HG02759 (cell line): ENCODE measurements around the gene SLC20A1.
"Not testable (repeated sequence)": the region's sequence is repeated elsewhere in the genome, so short reads cannot be mapped to it uniquely, and the experiment has no call there.

Source experiments
- ATAC-seq: cut with Tn5 transposase; IDR thresholded peaks from one replicate; pipeline ENCODE4 v1.9.1; 2021; ENCODE audit warnings: mild to moderate bottlenecking, moderate library complexity; ENCODE audit not compliant: unreplicated experiment

The SLC20A1 gene

DNA sequence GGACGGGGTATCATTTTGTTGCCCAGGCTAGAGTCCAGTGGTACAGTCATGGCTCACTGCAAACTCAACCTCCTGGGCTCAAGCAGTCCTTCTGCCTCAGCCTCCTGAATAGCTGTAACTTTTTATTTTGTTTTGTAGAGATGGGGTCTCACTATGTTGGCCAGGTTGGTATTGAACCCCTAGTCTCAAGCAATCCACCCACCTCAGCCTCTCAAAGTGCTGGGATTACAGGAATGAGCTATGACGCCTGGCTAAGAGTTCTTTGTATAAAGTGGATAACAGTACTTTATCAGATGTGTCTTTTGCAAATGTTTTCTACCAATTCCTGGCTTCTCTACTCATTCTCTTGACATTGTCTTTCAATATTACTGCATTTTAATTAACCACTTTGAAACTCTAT is 57.9 kb downstream of the SLC20A1 start:
- no peak for ATAC-seq

DNA sequence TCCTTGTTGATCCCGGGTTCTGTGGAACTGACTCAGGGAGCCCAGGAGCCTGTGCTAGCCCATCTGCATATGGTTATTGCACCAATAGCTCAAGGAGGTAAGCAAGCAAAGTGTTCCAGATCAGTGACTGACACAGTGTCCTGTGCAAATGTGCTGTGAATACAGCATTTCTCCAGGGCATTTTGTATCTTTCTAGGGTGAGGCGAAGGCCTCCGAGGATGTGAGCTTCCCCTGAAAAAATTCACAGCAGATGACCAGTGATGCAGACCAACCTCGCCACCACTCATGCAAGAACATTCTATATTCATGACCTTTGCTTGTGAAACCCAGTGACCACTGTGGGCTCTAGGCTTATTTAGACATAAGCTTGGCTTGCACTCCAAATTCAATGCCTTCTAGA is 59.8 kb downstream of the SLC20A1 start:
- ATAC-seq: no peak

DNA sequence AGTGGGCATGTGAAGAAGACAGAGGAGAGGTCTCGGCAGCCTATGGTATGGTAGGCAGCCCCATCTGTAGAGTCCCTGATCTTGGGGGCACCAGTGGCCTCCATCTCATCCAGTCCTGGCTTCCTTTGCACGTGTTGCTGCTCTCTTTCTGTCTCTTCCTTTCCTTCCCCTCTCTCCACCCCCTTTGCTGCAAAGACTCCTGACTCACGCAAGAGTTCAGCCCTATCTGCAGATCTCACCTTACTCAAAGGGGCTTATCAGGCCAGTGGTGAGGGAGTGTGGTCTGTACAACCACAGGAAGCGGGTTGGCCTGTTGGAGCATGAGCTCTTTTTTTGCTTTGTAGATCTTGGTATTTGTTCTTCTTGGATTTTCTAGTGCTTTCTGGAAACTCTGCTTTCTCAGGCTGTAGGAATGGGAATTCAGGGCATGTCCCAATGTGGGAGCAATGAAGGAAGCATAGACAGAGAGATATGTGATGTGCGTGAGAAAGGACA is 60.5 kb downstream of the SLC20A1 start:
- peak; percentile 47 for ATAC-seq

DNA sequence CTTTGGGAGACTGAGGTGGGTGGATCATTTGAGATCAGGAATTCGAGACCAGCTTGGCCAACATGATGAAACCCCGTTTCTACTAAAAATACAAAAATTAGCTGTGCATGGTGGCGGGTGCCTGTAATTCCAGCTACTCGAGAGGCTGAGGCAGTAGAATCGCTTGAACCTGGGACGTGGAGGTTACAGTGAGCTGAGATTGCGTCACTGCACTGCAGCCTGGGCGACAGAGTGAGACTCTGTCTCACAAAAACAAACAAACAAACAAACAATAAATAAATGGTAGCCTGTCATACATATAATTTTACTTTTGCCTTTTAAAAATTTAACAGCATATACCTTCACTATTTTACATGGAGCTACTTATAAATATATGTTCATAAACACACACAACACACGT is 61.2 kb downstream of the SLC20A1 start:
- ATAC-seq: not testable (repeated sequence)

DNA sequence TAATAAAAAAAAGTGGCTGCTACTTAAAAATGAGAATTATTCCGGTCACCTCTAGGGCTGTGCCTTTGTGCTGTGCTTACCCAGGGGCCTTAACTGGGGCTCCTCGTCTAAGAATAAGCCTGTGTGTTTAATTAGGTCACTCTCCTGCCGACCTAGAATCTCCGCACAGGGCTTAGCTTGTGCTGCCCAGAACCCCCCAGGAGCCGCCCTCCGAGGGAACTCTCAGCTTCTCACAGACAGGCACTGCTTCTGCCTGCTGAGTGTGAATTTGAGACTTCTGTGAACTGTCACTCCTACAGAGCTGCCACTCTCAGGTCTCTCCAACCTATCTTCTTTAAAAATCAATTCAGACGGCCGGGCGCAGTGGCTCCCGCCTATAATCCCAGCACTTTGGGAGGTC is 63.2 kb downstream of the SLC20A1 start:
- ATAC-seq: no peak

DNA sequence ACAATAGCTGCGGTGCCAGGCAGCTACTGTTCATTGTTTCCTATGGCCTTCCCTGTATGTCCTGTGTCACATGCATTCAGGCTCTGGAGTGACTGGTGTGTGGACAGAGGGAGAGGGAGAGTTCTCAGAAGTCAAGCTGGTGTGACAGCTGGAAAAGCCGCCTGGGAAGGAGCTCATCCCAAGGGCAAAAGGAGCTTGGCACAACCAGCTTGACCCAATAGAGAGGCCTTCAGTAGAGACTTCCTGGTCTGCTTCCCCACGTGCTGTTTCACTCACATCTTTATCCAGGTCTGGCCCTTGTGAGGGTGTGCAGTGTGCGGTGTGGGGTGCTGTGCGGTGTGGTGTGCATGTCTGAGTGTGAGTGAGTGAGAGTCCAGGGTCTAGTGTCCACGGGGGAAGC is 64.0 kb downstream of the SLC20A1 start:
- no peak for ATAC-seq

DNA sequence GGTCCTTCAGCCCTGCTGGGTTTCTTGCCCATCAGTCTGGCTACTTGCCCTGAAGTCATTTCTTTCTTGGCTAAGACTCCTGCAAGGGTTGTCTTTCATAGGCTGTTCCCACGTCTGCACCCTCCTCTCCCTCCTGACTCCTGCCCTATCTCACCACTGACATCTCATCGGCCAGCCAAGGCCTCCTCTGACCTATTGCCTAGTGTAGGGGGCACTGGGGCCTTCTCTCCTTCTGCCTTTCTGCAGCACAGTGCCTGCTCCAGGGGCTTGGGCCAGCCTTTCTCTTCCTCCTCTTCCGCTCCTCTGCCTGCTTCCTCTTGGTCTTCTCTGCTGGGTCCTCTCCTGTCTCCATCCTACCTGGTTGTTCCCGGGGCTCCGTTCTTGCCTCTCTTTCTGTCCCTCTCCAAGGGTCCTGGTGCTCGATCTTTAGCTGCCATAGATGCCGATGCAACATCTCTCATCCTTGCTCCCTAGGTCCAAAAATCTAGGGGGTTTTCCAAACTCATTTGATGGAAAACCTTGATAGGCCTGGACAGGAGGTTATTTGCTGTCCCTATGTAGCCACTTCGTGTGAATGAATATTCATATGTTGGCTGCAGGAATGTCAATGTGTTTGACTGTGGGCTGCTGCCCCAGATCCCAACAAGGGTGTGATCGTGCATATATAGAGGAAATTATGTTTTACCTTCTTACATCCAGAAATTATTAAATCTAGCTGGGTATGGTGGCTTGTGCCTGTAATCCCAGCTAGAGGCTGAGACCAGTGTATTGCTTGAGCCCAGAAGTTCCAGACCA is 65.4 kb downstream of the SLC20A1 start:
- no peak for ATAC-seq

DNA sequence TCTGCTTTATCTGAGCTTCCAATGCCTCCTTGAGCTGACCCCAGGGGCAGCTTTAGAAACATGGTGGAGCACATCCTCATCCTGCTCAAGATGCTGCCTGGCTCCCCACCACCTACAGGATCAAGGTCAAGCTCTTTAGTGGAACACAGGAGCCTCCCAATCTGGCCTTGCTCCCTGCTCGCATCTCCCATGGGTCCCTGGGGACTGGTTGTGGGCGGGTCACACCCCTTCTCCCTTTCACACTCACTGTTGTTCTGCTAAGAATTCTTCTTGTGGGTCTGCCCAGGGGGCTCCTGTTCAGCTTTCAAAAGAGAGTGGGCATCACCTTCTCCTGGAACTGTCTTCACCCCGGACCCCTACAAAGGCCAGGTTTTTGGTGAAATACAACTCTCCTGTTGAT is 66.7 kb downstream of the SLC20A1 start:
- ATAC-seq: no peak

DNA sequence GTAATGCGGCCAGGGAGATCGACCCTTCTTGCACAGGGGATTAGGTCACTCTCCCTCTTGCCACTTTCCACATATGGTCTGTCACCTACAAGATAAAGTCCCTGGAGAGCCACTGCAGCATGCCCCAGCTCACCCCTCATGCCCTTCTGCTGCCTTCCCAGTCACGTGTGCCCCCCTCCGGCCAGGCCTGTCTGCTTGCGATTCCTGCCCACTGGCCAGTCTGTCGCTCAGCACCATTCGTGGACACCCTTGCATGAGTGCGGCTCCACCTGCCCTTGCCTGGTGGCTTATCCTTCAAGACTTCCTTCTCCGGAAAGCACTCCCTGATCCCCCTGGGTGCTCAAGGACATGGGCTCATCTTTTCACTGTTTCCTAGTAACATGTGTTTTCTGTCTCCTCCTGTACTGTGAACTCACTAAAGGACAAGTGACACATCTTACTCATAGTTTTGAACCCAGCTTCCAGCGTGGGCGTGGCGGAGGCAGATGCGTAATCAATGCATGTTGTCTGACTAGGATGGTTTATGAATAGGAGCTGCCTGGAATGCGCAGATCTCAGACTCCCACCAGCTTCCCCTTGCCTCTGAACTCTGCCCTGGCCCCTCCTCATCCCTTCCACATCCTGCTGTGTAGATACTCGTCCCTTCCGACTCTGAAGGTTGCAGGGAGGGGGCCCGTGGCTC is 67.3 kb downstream of the SLC20A1 start:
- ATAC-seq: no peak
